T-helper 1 cell (primary cell): ENCODE data around the gene IDH3A.

Source experiments
- DNase-seq, 5 donors: peaks; one replicate each; pipeline ENCODE4 v3.0.0-alpha.2; 2012 to 2020

The IDH3A gene

DNA sequence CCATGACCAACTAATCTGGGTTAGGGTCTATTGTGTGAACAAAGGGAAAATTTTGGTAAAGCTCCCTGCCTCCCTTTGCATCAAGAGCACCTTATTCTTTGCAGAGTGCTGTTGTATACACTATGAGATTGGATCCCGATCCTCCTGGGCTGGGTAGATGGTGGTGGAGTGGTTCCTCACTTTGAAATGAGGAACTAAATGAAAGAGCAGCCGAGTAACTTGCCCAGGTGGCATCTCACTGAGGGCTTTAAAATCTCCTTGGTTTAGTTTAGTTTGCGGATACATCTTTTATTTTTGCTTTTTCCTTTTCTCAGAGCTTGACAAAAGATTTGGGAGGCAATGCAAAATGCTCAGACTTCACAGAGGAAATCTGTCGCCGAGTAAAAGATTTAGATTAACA, 19.4 kb downstream of the IDH3A start:
- no peak for DNase-seq

DNA sequence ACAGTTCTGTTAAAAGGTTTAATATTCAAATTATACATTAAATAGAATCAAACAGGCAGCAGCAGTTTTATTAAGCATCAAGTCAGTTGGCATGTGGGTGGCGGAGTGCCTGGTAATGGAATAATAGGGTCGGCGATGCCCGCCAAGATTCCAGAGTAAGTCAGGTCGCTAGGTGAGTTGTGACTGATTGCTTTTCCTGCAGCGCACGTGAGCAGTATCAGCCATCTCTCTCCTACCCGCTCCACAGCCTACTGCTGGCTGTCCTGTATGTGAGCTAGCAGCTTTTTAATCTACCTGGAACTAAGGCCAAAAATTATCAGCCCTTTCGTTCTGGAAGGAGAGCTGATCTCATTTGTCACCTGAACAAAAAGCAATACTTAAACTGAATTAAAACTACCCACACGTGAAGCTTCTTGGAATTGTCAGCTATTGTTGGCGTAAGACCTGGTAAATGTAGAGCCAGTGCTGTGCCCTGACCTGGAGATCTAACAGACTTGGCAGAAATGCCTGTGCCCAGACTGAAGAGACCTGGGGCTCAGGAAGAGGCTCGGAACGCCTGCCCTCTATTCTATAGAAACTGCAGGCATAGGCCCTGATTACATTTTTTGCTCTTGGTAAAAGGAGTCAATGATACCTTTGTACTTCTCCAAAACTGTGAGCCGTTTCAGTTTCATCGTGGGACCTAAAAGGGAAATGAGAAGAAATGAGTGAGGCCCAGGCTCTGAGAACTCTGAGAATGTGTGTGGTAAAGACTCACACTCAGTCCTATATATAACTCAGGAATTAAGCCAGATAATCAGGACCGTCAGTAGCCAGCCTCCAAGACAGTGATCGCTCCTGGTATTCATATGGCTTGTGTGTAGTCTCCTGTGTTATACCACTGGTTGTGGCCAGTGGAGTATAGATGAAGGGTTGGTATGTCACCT, 21.9 kb downstream of the IDH3A start:
- no peak for DNase-seq

DNA sequence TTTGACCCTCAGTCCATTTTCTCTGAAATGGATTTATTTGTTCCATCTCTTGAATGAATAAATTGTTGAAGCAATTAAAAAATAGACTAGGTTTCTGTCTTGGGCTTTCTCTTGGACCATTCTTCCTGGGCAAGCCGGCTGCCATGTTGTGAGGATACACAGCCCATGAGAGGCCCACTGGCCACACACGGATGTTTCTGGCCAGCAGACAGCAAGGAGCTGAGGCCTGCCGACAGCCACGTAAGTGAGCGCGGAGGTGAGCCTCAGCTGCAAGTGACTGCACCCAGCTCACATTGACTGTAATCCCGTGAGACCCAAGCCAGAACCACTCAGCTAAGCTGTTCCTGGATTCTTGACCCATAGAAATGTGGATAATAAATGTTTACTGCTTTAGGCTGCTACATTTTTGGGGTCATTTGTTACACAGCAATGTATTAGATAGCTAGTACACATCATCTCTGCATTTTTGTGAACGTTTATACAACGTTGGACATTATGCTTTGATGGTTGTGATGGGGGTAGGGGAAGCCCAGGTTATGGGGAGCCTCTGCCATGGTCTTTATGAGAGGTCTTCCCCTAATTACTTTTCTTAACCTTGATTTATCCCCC, 22.8 kb downstream of the IDH3A start:
- DNase-seq = no peak

DNA sequence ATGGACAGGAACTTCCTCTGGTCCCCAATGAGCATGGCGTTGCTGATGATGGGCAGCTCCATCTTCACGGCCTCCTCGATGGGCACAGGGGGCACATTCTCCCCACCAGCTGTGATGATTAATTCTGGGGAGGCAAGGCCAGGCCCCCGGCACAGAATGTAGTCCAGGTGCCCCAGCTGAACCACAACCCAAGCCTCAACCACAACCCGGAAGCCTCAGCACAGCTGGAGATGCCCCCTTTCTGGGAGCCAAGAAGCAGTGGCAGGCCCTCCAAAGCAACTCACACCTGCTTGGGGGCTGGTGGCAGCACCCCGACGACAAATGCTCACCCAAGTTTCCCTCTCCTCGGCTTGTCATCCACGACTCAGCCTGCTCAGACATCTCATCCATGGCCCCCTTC, 25.2 kb downstream of the IDH3A start:
- DNase-seq = peak in 1 of 5 donors; percentile 23

DNA sequence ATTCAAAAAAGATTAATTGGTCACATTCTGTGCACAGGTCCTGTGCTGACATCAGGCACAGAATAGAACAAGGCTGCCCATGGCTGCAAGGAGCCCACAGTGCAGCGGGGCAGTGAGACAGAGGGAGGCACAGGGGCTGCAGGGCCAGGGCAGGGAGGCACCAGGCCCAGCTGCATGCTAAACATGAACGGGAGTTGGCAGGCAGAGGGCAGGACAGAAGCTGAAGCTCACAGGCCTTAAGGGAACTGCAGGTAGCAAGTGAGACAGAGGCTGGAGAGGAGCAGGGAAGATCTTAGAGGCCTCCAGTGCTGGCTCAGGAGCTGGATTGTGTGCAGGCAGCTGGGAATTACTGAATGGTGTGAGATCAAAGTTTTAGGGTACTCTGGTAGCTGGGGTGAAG, 26.2 kb downstream of the IDH3A start:
- DNase-seq = no peak

DNA sequence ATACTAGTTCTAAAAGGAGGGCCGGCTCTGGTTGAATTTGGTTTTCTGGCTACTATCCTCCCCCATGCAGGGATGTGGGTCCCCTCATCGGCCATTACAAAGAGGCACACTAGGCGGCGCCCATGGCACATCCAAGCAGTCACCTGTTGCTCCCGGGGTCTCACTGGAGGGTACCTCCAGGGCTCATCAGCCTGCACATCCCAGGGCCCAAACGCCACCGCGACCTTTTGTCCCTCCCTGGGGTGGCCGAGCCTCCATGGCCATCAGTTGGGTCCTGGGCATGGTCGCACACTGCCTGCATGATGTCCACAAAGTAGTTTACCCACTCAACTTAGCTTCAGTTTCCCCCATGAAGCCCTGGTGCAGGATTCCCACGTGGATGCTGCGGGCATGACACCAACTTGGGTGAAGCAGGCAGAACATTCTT, 28.3 kb downstream of the IDH3A start:
- DNase-seq = peak in 1 of 5 donors; percentile 29

DNA sequence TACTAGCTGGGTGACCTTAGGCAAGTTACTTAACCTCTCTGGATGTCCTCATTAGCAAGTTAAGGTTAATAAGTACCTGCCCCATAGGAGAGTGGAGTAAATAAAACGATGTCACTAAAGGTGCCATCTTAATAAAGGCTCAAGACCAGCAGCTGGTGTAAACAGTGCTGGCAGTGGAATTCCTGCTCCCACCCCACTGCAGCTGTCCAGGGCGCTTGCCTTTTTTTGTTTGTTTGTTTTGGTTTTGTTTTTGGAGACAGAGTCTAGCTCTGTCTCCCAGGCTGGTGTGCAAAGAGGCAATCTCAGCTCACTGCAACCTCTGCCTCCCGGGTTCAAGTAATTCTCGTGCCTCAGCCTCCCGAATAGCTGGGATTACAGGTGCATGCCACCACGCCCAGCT, 28.9 kb downstream of the IDH3A start:
- DNase-seq = no peak

DNA sequence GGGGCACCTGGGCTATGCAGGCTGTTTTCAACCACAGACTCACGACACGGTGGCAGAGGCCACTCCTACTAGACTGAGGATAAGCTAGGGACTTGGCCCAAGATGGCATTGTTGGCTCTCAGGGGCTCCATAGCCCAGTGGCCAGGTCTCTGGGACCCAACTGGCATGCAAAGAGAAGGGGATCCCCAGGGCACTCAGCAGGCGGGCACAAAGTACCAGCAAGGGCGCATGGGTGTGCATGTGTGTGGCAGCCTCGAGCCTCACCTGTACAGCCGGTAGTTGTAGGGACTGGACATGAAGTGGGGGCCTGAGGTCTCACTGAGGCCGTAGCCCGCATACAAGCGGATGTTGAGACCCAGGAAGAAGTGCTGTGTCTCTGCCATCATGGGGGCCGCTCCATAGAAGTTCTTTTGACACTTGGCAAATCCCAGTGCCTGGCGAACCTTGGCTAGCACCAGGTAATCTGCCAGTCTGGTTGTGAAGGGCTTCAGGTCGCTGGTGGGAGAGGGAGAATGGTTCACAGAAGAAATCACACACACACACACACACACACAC, 30.2 kb downstream of the IDH3A start:
- DNase-seq = no peak

DNA sequence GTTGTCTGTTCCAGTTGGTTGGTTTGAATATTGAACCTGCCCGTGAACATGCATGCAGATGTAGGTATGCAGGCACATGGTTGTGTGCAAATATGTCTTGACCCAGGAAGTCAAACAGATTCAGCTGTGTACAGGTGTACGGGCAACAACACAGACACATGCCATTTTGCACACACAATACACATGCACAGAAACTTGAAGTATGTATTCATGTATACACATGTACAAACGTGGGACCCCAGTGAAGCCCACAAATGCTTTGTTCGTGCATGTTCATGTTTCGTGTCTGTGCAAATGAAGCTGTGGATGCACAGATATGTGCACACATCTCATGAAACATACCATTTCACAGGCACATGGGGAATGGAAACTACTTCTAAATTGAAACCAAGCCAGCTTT, 30.7 kb downstream of the IDH3A start:
- no peak for DNase-seq

DNA sequence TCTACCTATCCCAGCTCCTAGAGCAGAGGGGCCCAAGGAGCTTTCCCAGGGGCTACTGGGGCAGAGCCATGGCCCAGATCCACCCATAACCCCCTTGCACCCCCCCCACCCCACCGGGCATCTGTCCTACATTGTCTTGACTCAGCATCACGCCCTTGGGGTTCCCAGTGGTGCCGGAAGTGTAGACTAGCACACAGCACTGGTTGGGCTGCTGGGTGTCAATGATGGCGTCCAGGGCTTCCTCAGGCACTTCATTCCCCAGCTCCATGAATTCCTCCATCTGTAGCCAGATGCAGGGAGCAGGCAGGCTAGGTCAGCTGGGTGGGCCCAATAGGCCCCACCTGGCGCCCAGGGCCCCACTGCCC, 33.2 kb downstream of the IDH3A start:
- no peak for DNase-seq

DNA sequence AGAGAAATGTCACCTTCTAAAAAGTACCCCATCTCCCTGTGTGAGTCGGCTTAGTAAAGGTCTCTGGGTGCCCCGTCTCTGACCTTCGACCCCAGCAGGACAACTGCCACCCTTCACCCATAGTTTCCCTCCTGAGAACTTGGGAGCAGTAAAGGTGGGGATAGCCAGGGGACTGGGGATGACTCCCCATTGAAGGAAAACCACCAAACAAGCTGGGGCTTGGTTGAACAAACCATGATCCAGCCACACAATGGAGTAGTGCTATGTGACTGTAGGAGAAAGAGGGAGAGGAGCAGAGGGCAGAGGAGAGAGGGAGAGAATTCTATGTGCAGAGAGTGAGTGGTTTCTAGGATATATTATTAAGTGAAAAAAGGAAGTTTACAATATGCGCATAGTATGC, 33.7 kb downstream of the IDH3A start:
- no peak for DNase-seq

DNA sequence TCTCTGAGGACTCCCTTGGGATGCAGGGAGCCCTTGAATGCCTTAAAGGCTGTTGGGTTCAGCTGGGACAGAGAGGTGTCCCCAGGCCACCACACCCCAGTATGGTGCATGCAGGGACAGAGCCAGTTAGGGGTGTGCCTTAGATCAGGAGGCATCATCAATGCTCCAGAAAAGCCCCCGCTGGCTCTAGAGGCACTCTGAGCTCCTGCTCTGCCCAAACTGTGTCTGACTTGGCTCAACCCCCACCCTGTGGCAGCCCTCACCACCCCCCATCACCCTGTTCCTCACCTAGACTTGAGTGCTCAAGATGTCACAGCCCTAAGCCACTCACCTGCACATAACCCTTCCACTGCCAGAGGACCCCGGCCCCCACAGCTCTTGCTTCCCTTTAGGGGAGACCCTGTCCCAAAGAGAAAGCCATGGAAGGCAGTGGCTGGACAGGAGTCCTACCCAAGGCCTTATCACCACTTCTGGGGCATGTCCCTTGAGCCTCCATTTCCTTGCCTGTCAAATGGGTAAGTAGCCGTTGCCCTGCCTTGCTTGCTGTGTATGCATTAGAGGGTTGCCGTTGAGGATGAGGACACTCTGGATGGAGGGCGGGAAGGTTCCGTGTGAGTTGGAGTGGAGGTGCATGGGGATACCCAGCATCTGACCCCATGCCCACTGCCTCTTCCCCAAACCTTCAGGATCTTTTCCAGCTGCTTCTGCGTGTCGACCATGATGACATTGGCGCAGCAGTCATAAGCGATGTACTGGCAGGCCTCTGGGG, 43.8 kb downstream of the IDH3A start:
- no peak for DNase-seq

DNA sequence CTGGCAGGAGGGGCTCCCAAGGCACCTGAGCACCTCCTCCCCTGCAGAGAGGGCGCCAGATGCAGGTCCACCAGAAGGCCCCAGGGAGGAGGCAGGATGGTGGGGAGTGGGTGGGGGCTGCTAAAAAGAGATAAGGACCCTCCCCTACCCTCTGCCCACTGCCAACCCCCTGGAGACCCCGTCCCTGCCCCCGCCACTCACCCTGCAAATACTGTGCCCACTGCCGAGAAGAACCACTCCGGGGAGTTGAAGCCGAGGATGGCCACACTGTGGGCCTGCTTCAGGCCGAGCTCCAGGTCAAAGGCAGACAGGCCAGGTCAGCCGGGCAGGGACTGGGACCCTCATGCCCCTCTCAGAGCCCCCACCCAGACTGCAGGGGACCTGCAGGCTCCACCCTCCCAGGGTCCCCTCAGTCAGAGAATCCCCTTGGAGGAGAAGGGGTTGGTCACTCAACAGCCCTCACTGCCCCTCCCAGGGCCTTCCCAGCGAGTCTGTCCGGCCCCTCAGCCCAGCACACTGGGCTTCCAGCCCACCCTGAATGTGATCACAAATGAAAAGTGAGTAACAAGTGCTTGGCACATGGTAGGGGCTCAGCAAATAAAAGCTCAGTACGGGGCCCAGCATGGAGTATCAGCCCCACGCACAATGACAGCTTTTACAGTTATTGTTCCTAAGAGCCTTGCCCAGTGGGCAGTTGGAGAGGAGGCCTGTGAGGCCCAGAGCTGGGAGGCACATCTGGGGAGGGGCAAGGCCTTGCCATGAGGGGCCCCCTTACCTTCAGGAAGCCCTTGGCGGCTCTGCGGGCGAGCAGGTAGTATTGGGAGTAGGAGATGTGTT, 44.8 kb downstream of the IDH3A start:
- DNase-seq = no peak

DNA sequence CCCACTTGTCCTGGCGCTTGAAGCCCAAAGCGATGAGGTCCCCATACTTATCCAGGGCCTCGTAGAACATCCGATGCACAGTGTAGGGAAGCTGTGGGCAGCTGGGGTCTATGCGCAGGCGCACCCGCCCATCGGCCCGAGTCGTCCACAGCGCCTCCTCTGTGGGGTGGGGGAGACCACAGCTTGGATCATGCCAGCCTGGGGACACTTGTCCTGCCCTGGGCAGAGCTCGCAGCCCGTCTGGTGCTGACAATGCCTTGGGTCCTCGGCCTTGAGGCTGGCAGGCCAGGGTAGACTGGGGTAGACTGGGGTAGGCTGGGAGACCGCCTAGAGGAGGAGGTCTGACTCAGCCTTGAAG, 45.4 kb downstream of the IDH3A start:
- DNase-seq = no peak

DNA sequence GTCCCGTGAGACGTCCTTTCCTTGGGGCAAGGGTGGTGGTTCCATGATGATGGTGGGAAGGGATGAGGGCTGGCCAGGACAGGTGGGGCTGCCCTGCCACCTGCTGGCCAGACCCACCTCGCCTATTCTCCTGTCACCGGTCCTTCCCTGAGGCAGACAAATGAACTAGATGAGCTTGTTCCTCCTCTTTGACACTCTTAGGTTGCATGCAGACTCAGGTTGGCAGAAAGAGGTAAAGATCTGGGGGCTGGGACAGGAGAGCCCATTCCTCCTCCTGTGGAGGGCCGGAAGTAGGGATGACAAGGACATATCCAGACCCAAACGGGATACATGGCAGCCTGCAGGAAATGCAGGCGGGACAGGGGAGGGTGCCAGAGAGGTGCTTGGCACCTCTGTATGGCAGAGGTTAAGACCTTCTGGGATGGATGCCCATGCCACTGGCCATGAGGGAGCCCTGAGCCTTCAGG, 46.6 kb downstream of the IDH3A start:
- peak in 3 of 5 donors; percentile 39 to 59 (median 40) for DNase-seq

DNA sequence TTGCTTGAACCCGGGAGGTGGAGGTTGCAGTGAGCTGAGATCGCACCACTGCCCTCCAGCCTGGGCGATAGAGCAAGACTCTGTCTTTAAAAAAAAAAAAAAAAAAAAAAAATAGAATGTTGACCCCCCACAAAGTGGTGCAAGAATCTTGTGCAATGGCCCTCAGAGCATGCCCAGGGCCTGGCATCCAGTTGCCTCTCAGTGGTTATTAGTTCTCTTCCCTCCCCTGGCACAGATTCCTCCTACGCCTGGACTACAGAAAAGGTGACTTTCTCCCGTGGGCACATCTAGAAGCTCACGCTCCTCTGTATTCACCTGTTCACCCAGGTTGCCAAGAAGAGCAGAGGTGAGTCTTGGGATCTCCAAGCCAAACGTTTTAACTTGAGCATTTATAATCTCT, 48.5 kb downstream of the IDH3A start:
- DNase-seq = no peak

DNA sequence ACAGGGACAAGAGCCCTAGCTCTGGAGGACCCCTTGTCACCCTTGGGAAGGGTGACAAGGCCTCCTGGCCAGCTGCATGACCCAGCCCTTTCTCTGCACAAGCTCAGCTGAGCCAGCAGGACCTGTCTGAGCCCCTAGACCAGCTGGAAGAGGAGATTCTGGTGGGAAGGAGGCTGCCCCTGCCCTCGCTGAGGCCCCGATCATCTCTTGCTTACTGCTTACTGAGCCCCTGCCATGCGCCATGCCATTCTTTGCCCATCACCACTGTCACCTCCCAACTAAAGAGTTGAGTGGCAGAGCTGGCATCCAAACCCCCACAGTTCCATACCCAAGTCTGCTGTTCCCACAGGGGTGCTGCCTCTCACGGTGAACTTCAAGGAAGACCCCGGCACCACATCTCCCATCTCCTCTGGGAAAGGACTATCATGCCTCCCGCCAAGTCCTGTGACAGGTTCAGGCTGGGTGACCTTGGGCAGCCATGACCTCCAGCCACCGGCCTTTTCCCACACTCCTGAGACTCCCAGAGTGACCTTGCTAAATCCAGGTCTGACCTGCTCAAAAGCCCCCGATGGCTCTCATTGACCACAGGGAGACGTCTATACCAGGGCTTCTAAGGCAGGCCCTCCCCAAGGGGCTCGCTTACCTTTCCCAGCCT, 51.2 kb downstream of the IDH3A start:
- DNase-seq = no peak

DNA sequence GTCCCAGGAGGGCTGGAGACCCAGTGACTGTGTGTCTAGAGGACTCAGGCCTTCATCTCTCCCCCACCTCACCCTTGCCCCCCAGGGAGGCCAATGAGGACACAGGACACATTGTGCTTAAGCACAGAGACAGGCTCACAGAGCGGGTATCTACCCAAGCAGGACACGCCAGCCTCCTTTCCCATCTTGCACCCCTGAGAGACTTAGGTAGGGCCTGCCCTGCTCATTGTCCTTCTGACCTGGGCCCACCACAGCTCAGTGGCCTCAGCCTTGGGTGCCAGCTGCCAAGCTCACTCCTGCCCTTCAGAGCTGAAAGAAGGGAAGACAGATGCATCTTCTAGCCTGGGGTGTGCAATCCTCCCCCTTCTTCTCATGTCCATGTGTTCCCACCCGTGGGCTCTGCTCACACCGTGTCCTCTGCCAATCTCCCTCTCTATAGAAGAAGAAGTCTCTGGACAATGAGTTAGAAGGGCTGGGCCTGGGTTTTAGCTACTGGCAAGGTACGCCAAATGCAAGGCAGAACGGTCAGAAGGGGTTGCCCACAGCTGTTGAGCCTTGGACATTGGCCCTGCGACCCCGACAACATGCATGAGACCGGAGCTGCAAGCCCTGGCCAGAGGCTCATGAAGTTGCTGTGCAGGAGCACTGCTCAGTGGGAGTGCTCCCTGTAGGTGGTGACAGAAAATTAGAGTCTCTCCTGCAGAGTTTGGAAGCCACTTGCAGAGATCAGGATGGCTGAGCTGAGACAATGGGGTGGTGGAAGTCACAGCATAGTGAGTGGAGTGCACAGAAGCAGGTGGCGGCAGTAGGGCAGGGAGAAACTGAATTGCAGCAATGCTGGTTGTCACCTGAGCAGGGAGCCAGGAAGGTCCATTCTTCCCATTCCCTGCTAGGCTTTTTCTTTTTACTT, 52.4 kb downstream of the IDH3A start:
- no peak for DNase-seq

DNA sequence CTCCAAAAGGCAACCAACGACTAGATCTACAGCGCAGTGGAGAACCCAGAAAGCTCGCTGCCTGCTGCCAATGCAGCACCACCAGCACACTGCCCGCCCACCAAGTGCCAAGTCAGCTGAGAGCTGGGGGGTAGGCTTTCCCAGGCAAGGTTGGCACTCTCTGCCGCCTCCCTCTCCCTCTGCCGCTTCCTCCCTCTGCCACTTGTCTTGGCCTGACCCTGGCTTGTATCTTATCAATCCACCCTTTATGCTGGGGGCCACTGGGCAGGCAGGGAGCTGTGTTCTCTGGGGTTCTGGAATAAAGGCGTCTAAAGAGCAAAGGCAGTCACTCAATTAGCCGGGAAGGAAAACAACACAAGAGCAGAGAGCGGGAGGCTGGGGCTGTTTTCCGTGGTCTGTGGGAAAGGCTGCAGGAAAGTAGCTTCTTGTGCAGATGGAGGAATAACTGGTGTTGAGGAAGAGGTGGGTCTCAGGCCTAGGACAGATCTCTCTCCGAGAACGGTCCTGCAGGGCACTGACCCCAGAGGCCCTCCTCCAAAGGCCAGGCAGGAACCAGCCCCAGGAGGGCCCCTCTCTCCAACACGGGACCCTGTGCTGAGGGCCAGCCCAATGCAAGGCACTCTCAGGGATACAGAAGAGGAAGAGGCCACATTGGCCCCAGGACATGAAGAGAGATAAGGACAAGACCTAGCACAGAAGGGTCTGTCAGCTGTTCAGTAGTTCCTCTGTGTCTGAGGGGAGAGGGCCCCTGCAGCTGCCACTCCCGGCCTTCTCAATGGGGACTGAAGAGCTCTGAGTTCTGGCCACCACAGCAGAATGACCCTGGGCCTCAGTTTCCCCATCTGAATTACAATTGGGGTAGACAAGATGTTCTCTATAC, 54.4 kb downstream of the IDH3A start:
- no peak for DNase-seq
